ENCODE data around the gene PLEKHH3. TPM values are rescaled to one million over a fixed set of nuclear protein-coding genes. Genes with fewer than 3 reads are reported as not detected.

The PLEKHH3 gene
- total RNA-seq, 1 experiment from 2014 or later: 21.4 TPM

DNA sequence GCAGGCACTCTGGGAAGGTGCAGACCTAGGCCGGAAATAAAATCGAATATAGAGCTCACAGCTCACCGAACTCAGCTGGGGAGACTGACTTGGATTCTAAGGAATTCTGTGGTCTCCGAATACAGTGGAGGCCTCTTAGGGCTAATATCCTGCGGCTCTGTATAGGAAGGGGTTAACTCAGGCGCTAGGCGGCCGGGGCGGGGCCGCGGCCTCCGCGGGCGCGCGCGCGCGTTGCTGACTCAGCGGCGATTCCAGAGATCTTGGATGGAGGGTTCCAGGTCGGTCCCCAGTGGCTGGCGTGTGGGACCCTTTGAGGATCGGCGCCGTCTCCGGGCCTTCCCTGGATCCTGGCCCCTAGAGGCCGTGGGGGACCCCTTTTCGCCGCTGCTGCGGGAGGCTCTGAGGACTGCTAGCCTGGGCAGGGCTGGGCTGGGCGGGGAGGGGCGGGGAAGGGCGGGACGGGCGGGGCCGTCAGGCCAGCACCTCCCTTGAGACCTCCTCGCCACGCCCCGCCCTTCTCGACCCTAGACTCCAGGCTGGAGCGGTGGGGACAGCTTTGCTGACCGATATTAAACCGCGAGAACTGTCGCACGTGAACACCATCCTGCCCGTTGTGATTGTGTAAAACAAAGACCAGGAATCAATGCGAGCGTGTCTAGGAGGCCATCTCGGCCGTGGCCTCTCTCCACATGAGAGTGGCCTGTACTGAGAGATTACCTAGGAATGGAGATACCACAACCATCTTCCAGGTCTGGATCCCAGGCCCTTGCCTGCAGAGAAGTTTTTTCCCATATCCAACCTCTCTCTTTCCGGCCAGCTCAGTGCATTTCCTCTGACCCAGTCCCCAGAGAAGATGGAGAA, 1.4 kb upstream of the PLEKHH3 start:
- H3K14ac ChIP-seq (ENCODE audit: insufficient read depth, low read length): peak overlapping the region; percentile 87
- no peak overlapping the region for H2BK12ac ChIP-seq (ENCODE audit: insufficient read length, low read depth, low read length)
- peak overlapping the region; percentile 84 for H3K9ac ChIP-seq (ENCODE audit: extremely low read depth, insufficient read length, low read length)
- H3K4me2 ChIP-seq (ENCODE audit: insufficient read depth, insufficient read length, low read length): peak overlapping the region; percentile 83
- peaks cover 23% of the 10 kb centered on the region for H3K27me3 Mint-ChIP-seq (ENCODE audit: low read depth)
- H3K79me1 ChIP-seq (ENCODE audit: insufficient read depth, low read depth, low read length, poor library complexity, severe bottlenecking): no peaks in the 10 kb centered on the region
- DNase-seq: peak; percentile 98
- H3T11ph ChIP-seq (ENCODE audit: low read length): peak overlapping the region; percentile 78
- no peaks in the 10 kb centered on the region for H4K20me1 ChIP-seq (ENCODE audit: control insufficient read depth, insufficient read depth, insufficient read length)
- peak overlapping the region; percentile 82 to 92 for H3K4me3 Mint-ChIP-seq
- H3K4me1 ChIP-seq (ENCODE audit: insufficient read depth, low read length): peaks cover 6% of the 10 kb centered on the region; the same call in 1 of the 2 replicates
- H3K56ac ChIP-seq (ENCODE audit: insufficient read length, low read depth, low read length): no peak overlapping the region
- TF ChIP-seq CTCF (conservative IDR thresholded peaks at IDR 0.05): no peak
- peaks cover 39 to 48% of the 10 kb centered on the region in 2 experiments for H3K4me1 Mint-ChIP-seq
- no CpG with 5 or more reads among the region's 53 CpGs for WGBS (ENCODE audit: extremely low coverage, insufficient read length, low lambda C conversion rate)
- H2BK120ac ChIP-seq (ENCODE audit: low read depth, low read length, poor library complexity, severe bottlenecking): no peak overlapping the region
- peak overlapping the region; percentile 77 for H3K27ac ChIP-seq (ENCODE audit: insufficient read length, low read depth, low read length)
- no peak overlapping the region for H2BK20ac ChIP-seq (ENCODE audit: low read depth, low read length, poor library complexity, severe bottlenecking)
- H3K79me2 ChIP-seq (ENCODE audit: insufficient read depth, low read length): no peaks in the 10 kb centered on the region; the same call in 1 of the 2 replicates
- peaks cover 34% of the 10 kb centered on the region for H3K23me2 ChIP-seq (ENCODE audit: insufficient read length, low read depth, low read length, poor library complexity, severe bottlenecking)
- H3K27me3 ChIP-seq (ENCODE audit: insufficient read depth, low read length): no peaks in the 10 kb centered on the region; the same call in 1 of the 2 replicates
- no peak overlapping the region for H2AK5ac ChIP-seq (ENCODE audit: insufficient read length, low read length)
- no peaks in the 10 kb centered on the region; a peak in 2 of 5 replicates for H3K9me3 Mint-ChIP-seq
- no peak overlapping the region for H2BK5ac ChIP-seq (ENCODE audit: insufficient read length, low read length)
- no peak overlapping the region; the same call in 1 of the 2 replicates for H3K4ac ChIP-seq (ENCODE audit: low read depth, low read length)
- no peak overlapping the region for H4K5ac ChIP-seq (ENCODE audit: insufficient read length, low read depth, low read length)
- no peak overlapping the region for H4K91ac ChIP-seq (ENCODE audit: insufficient read length, low read depth, low read length)
- no peak overlapping the region for H4K8ac ChIP-seq (replicated peaks; ENCODE audit: insufficient read length, low read depth, low read length)
- H3K18ac ChIP-seq (ENCODE audit: insufficient read length, low read depth, low read length): peak overlapping the region; percentile 81
- H3K9me3 ChIP-seq (ENCODE audit: control insufficient read depth, low read depth, low read length): no peaks in the 10 kb centered on the region
- peak overlapping the region; percentile 94 to 98 (median 98) for H3K27ac Mint-ChIP-seq
- no peak overlapping the region for H3K23ac ChIP-seq (ENCODE audit: insufficient read length, low read depth, low read length)
- no peak overlapping the region for H2BK15ac ChIP-seq (ENCODE audit: low read depth, low read length)
- no peak overlapping the region for H2AFZ ChIP-seq (ENCODE audit: low read length)
- H3K36me3 Mint-ChIP-seq (ENCODE audit: insufficient read depth in 1 of 3, low read depth in 3 of 3): peaks cover 0 to 5% (median 0%) of the 10 kb centered on the region in 3 experiments; a peak in 2 of 7 replicates
